ENCODE data around the gene NUCKS1.

- TF ChIP-seq SUZ12 (IDR thresholded peaks at IDR 0.05; ENCODE audit: unreplicated experiment) (no peak), BMI1 (IDR thresholded peaks at IDR 0.05; ENCODE audit: borderline replicate concordance) (no peak), ATF3 (IDR thresholded peaks at IDR 0.05; ENCODE audit: borderline replicate concordance, extremely low read depth, low read depth, low read length) (no peak), CTCF (IDR thresholded peaks at IDR 0.05 in 2 of 3, conservative IDR thresholded peaks at IDR 0.05 in 1 of 3; ENCODE audit: control insufficient read depth in 2 of 3, extremely low read depth in 1 of 3, insufficient read depth in 1 of 3, low read depth in 3 of 3, low read length in 3 of 3) (no peak), FOXK2 (IDR thresholded peaks at IDR 0.05) (no peak), ZBTB4 (CRISPR knock-in tag; IDR thresholded peaks at IDR 0.05) (no peak), POLR2AphosphoS2 (IDR thresholded peaks at IDR 0.05; ENCODE audit: low read depth, low read length) (no peak)
These were observed 39.5 kb downstream of the NUCKS1 start for GRCh38 chr1:205710201-205711062.

Data from GM12878 (cell line).